Common myeloid progenitor, CD34-positive (primary cell): ENCODE measurements around the gene CADM2.
"Not testable (repeated sequence)": the region's sequence is repeated elsewhere in the genome, so short reads cannot be mapped to it uniquely, and the experiment has no call there.

ENCODE experiments used
- CTCF ChIA-PET: fragments of 350-600 bp; sonication (Branson Sonifier 250); formaldehyde crosslinking; loops from one replicate; lab custom pipeline; 2021; ENCODE audit warnings: antibody characterized with exemption; lab: Charles Lee
- POLR2A ChIA-PET: fragments of 350-600 bp; sonication (Branson Sonifier 250); formaldehyde crosslinking; loops from one replicate; lab custom pipeline; 2021; ENCODE audit warnings: antibody characterized with exemption; lab: Charles Lee
- DNase-seq, 3 donors: peaks; one replicate each; pipeline versions ENCODE4 v3.0.0 to v3.0.0-alpha.2; 2013
- H3K27ac ChIP-seq, 2 experiments: 1 replicate in 1 of 2; 2 replicates in 1 of 2; pipeline ENCODE4 v1.7.0; 2013; ENCODE audit warnings: inconsistent platforms in 2 of 2, low read length in 2 of 2, mild to moderate bottlenecking in 2 of 2, low read depth in 1 of 2, moderate library complexity in 1 of 2; ENCODE audit not compliant: severe bottlenecking in 2 of 2, insufficient read depth in 1 of 2, poor library complexity in 1 of 2
- H3K27me3 ChIP-seq, 5 experiments: replicated peaks in 2 of 5; 1 replicate in 3 of 5; 2 replicates in 2 of 5; pipeline versions ENCODE4 v1.6.1 to v1.7.0; 2013; ENCODE audit warnings: low read length in 4 of 5, mild to moderate bottlenecking in 2 of 5, moderate library complexity in 2 of 5, inconsistent platforms in 1 of 5; ENCODE audit not compliant: insufficient read depth in 5 of 5, control insufficient read depth in 4 of 5
- H3K36me3 ChIP-seq, 4 experiments: 1 replicate in 2 of 4; 2 replicates in 2 of 4; pipeline versions ENCODE4 v1.6.1 to v1.7.0; 2013; ENCODE audit warnings: low read length in 3 of 4, control low read depth in 1 of 4, mild to moderate bottlenecking in 1 of 4; ENCODE audit not compliant: control insufficient read depth in 4 of 4, insufficient read depth in 4 of 4
- H3K4me1 ChIP-seq, 4 experiments: 1 replicate in 3 of 4; 2 replicates in 1 of 4; pipeline versions ENCODE4 v1.6.1 to v1.7.1; 2013; ENCODE audit warnings: low read length in 3 of 4, mild to moderate bottlenecking in 3 of 4, control low read depth in 1 of 4, inconsistent platforms in 1 of 4, moderate library complexity in 1 of 4; ENCODE audit not compliant: control insufficient read depth in 4 of 4, insufficient read depth in 4 of 4; ENCODE audit errors: control extremely low read depth in 1 of 4
- H3K4me3 ChIP-seq, 7 experiments: 1 replicate in 4 of 7; 2 replicates in 3 of 7; pipeline versions ENCODE4 v1.5.1 to v1.7.0; 2013; ENCODE audit warnings: mild to moderate bottlenecking in 7 of 7, low read length in 6 of 7, moderate library complexity in 6 of 7, inconsistent platforms in 2 of 7, low read depth in 2 of 7, control low read depth in 1 of 7; ENCODE audit not compliant: insufficient read depth in 4 of 7, control insufficient read depth in 1 of 7; ENCODE audit errors: extremely low read depth in 1 of 7
- H3K9me3 ChIP-seq, 5 experiments: 1 replicate in 4 of 5; 2 replicates in 1 of 5; pipeline versions ENCODE4 v1.6.1 to v1.7.1; 2013; ENCODE audit warnings: low read length in 4 of 5, mild to moderate bottlenecking in 2 of 5, inconsistent platforms in 1 of 5, low read depth in 1 of 5, moderate library complexity in 1 of 5; ENCODE audit not compliant: control insufficient read depth in 4 of 5, insufficient read depth in 2 of 5; ENCODE audit errors: control extremely low read depth in 1 of 5
- WGBS: methylation state at CpG from one replicate; pipeline ENCODE4 v1.1.5; 2013; ENCODE audit not compliant: insufficient coverage; 5-methylcytosine and 5-hydroxymethylcytosine counted together

The CADM2 gene

DNA sequence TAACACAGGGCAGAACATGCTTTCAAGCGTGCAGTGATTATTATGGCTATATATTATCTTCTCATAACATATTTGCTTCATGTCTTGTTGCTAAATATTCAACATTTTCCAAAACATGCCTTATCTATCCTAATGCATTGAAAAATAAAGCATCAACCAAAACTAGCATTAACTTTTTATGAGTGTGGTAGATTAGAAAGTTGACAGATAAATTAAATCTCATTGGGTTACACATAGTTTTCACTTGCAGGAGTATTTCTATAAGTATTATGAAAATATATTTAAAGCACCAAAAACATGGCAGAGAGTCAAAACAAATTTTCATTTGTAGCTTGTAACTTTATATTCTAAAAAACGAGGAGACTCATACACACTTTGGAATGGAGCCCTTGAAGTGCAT, 141.5 kb downstream of the CADM2 start:
- ChIA-PET POLR2A (no interaction called here), CTCF (interaction anchor here (0.5 kb wide), 1 partner anchor 187 kb away, joined by 3 read pairs; no protein-coding TSS in a partner anchor)
- Histone ChIP-seq H3K27ac (no peak overlapping the region), H3K36me3 (no peaks in the 10 kb centered on the region), H3K4me1 (no peaks in the 10 kb centered on the region), H3K27me3 (no peaks in the 10 kb centered on the region), H3K4me3 (no peak overlapping the region), H3K9me3 (no peaks in the 10 kb centered on the region)
- DNase-seq = no peak
- no CpG with 5 or more reads among the region's 2 CpGs for WGBS

DNA sequence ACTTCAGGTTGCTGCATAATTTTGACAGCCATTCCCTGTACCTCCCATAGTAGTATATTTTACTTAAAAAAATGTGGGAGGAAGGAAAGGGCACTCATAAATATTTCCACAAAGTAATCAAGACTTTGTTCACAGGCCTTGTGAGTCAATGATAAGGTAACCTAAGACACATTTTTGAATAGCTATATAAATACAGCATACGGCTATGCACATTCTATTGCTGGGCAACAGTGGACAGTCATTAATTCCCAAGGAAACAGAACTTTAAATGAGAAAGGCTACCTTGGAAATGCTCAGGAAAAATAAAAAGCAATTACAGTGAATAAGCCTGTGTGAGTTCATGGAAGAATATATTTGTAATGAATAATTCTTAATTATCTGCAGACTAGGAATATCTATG, 144.0 kb downstream of the CADM2 start:
- no CpG with 5 or more reads among the region's 1 CpG for WGBS
- Histone ChIP-seq H3K9me3 (no peaks in the 10 kb centered on the region), H3K4me1 (no peaks in the 10 kb centered on the region), H3K27ac (no peak overlapping the region), H3K4me3 (no peak overlapping the region), H3K27me3 (no peaks in the 10 kb centered on the region), H3K36me3 (no peaks in the 10 kb centered on the region)
- ChIA-PET CTCF (no interaction called here), POLR2A (no interaction called here)
- DNase-seq = no peak

GRCh38 chr3:85110393-85110792, 151.6 kb downstream of the CADM2 start:
- DNase-seq = no peak
- H3K36me3 ChIP-seq = no peaks in the 10 kb centered on the region
- H3K9me3 ChIP-seq = no peaks in the 10 kb centered on the region
- no peak overlapping the region for H3K4me3 ChIP-seq
- ChIA-PET CTCF (no interaction called here), POLR2A (no interaction called here)
- H3K27ac ChIP-seq = no peak overlapping the region
- no peaks in the 10 kb centered on the region for H3K4me1 ChIP-seq
- H3K27me3 ChIP-seq = no peaks in the 10 kb centered on the region
- WGBS = no CpG with 5 or more reads among the region's 2 CpGs

DNA sequence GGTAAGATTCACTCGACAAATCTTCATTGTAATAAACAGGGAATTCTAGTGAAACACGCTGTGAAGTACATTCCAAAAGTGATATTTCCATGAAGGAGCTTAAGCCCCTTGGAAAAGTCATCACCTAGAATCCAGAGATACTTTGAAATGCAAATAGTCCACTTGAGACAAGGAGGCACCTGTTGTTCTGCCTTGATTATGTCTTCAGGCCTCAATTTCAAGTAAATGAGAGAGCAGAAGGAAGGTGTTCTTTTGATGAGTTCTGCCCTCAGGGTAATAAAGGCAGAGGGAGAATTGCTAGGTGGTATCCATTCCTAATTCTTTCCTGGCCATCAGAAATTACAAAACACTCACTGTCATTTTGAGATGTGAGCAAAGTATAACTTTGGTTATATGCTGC, 162.1 kb downstream of the CADM2 start:
- CTCF ChIA-PET = no interaction called here
- 96% methylated on average over 2 of the region's 2 CpGs for WGBS
- POLR2A ChIA-PET = no interaction called here

DNA sequence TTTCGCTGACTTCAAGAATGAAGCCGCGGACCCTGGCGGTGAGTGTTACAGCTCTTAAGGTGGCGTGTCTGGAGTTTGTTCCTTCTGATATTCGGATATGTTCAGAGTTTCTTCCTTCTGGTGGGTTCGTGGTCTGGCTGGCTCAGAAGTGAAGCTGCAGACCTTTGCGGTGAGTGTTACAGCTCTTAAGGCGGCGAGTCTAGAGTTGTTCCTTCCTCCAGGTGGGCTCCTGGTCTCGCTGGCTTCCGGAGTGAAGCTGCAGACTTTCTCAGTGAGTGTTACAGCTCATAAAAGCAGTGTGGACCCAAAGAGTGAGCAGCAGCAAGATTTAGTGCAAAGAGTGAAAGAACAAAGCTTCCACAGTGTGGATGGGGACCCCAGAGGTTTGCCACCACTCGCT, 174.1 kb downstream of the CADM2 start:
- WGBS = 97% methylated on average over 12 of the region's 13 CpGs
- H3K27me3 ChIP-seq, CTCF ChIA-PET, H3K9me3 ChIP-seq, H3K27ac ChIP-seq, H3K4me1 ChIP-seq, POLR2A ChIA-PET, H3K4me3 ChIP-seq, H3K36me3 ChIP-seq: not testable (repeated sequence)
- peak in 2 of 3 donors; percentile 5 to 14 for DNase-seq

More for the DNA sequence above, 162.1 kb downstream of the CADM2 start:
- Histone ChIP-seq H3K9me3 (no peaks in the 10 kb centered on the region), H3K27me3 (no peaks in the 10 kb centered on the region), H3K27ac (no peak overlapping the region), H3K4me3 (no peak overlapping the region), H3K4me1 (no peaks in the 10 kb centered on the region), H3K36me3 (no peaks in the 10 kb centered on the region)
- no peak for DNase-seq

DNA sequence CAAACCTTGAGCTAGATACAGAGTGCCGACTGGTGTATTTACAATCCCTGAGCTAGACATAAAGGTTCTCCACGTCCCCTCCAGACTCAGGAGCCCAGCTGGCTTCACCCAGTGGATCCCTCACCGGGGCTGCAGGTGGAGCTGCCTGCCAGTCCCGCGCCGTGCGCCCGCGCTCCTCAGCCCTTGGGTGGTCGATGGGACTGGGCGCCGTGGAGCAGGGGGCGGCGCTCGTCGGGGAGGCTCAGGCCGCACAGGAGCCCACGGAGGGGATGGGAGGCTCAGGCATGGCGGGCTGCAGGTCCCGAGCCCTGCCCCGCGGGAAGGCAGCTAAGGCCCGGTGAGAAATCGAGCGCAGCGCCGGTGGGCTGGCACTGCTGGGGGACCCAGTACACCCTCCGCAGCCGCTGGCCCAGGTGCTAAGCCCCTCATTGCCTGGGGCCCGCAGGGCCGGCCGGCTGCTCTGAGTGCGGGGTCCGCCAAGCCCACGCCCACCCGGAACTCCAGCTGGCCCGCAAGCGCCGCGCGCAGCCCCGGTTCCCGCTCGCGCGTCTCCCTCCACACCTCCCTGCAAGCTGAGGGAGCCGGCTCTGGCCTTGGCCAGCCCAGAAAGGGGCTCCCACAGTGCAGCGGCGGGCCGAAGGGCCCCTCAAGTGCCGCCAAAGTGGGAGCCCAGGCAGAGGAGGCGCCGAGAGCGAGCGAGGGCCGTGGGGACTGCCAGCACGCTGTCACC, 175.1 kb downstream of the CADM2 start:
- H3K9me3 ChIP-seq, H3K4me1 ChIP-seq, H3K27ac ChIP-seq, H3K36me3 ChIP-seq, H3K4me3 ChIP-seq, DNase-seq, POLR2A ChIA-PET, H3K27me3 ChIP-seq: not testable (repeated sequence)
- WGBS = 90% methylated on average over 2 of the region's 57 CpGs
- CTCF ChIA-PET = interaction anchor here (1.6 kb wide), 1 partner anchor 10 kb away, joined by 3 read pairs; no protein-coding TSS in a partner anchor

DNA sequence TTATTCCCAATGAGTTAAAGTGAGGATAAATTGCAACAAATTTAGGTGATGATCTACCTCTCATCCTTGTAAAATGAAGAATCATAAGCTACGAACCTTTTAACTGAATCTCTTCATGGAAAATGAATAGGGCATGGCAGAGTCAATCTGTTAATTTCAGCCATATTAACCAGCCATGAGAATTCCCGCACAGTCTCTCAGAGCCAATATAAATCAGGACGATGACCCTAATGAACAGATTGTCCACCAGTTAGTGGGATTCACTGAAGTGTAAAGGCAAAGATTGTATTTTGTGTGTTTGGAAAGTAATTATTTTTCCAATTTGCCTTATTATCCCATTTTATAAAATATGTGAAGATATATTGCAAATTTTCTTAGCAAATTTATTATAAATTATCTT, 183.8 kb downstream of the CADM2 start:
- no peaks in the 10 kb centered on the region for H3K4me1 ChIP-seq
- no peak for DNase-seq
- CTCF ChIA-PET = no interaction called here
- 100% methylated on average over 2 of the region's 3 CpGs for WGBS
- no peak overlapping the region for H3K4me3 ChIP-seq
- no peaks in the 10 kb centered on the region for H3K36me3 ChIP-seq
- no peaks in the 10 kb centered on the region for H3K9me3 ChIP-seq
- POLR2A ChIA-PET = no interaction called here
- no peaks in the 10 kb centered on the region for H3K27me3 ChIP-seq
- H3K27ac ChIP-seq = no peak overlapping the region
